ENCODE data around the gene MDFI. TPM values are rescaled to one million over a fixed set of nuclear protein-coding genes. Genes with fewer than 3 reads are reported as not detected.

Gene MDFI
- polyA plus RNA-seq, 1 experiment, result not detected

- no peak for TF ChIP-seq CTCF (IDR thresholded peaks at IDR 0.05; ENCODE audit: insufficient read depth, low read depth, low read length)
- DNase-seq (ENCODE audit: low read depth), result no peak
- ChIA-PET POLR2A (interaction anchor here (0.6 kb wide), 1 partner anchor 17 kb away, joined by 3 read pairs; no protein-coding TSS in a partner anchor), CTCF (interaction anchor here (0.6 to 8.2 kb wide), 16 partner anchors 8 to 245 kb away, joined by 3 to 98 read pairs (median 6); partner anchors contain the start of gene TOMM6)
- H3K27me3 ChIP-seq (ENCODE audit: control insufficient read depth, insufficient read depth, low read length), result no peaks in the 10 kb centered on the region
- H3K36me3 ChIP-seq (ENCODE audit: control insufficient read depth, insufficient read depth, low read length), result peaks cover 29% of the 10 kb centered on the region
- no peak overlapping the region for H3K4me3 ChIP-seq (ENCODE audit: low read depth, low read length)
These were observed 43.1 kb upstream of the MDFI start for GRCh38 chr6:41595166-41595565.

- ChIA-PET POLR2A (no interaction called here), CTCF (interaction anchor here (0.7 to 8.2 kb wide), 8 partner anchors 10 to 228 kb away, joined by 3 to 57 read pairs (median 4); partner anchors contain the start of gene TOMM6)
- no peak for TF ChIP-seq CTCF (IDR thresholded peaks at IDR 0.05; ENCODE audit: insufficient read depth, low read depth, low read length)
- peaks cover 21% of the 10 kb centered on the region for H3K36me3 ChIP-seq (ENCODE audit: control insufficient read depth, insufficient read depth, low read length)
- H3K4me3 ChIP-seq (ENCODE audit: low read depth, low read length), result no peak overlapping the region
- DNase-seq (ENCODE audit: low read depth), result no peak
- no peaks in the 10 kb centered on the region for H3K27me3 ChIP-seq (ENCODE audit: control insufficient read depth, insufficient read depth, low read length)
These were observed 42.1 kb upstream of the MDFI start for GRCh38 chr6:41596096-41596685.

- no peaks in the 10 kb centered on the region for H3K27me3 ChIP-seq (ENCODE audit: control insufficient read depth, insufficient read depth, low read length)
- H3K36me3 ChIP-seq (ENCODE audit: control insufficient read depth, insufficient read depth, low read length), result peaks cover 20% of the 10 kb centered on the region
- ChIA-PET CTCF (interaction anchor here (1.4 to 8.2 kb wide), 4 partner anchors 87 to 229 kb away, joined by 4 to 57 read pairs (median 20); partner anchors contain the start of gene TOMM6), POLR2A (no interaction called here)
- DNase-seq (ENCODE audit: low read depth), result no peak
- H3K4me3 ChIP-seq (ENCODE audit: low read depth, low read length), result no peak overlapping the region
- TF ChIP-seq CTCF (IDR thresholded peaks at IDR 0.05; ENCODE audit: insufficient read depth, low read depth, low read length), result no peak
These were observed 41.5 kb upstream of the MDFI start for GRCh38 chr6:41596807-41597206.

GRCh38 chr6:41597246-41598000 is 40.8 kb upstream of the MDFI start:
- no peak overlapping the region for H3K4me3 ChIP-seq (ENCODE audit: low read depth, low read length)
- POLR2A ChIA-PET, result no interaction called here
- CTCF ChIA-PET, result interaction anchor here (1.4 to 8.2 kb wide), 3 partner anchors 86 to 229 kb away, joined by 4 to 57 read pairs (median 27); no protein-coding TSS in a partner anchor
- no peak for TF ChIP-seq CTCF (IDR thresholded peaks at IDR 0.05; ENCODE audit: insufficient read depth, low read depth, low read length)
- H3K27me3 ChIP-seq (ENCODE audit: control insufficient read depth, insufficient read depth, low read length), result no peaks in the 10 kb centered on the region
- DNase-seq (ENCODE audit: low read depth), result no peak
- H3K36me3 ChIP-seq (ENCODE audit: control insufficient read depth, insufficient read depth, low read length), result peaks cover 18% of the 10 kb centered on the region

- H3K36me3 ChIP-seq (ENCODE audit: control insufficient read depth, insufficient read depth, low read length), result peaks cover 15% of the 10 kb centered on the region
- TF ChIP-seq CTCF (IDR thresholded peaks at IDR 0.05; ENCODE audit: insufficient read depth, low read depth, low read length), result no peak
- no peaks in the 10 kb centered on the region for H3K27me3 ChIP-seq (ENCODE audit: control insufficient read depth, insufficient read depth, low read length)
- no peak for DNase-seq (ENCODE audit: low read depth)
- H3K4me3 ChIP-seq (ENCODE audit: low read depth, low read length), result no peak overlapping the region
- CTCF ChIA-PET, result interaction anchor here (1.0 to 8.2 kb wide), 3 partner anchors 85 to 231 kb away, joined by 3 to 57 read pairs (median 27); no protein-coding TSS in a partner anchor
- POLR2A ChIA-PET, result no interaction called here
These were observed 39.6 kb upstream of the MDFI start for GRCh38 chr6:41598670-41599014.
